Measurements from ENCODE around the gene ANXA7.

GRCh38 chr10:73333202-73333601, 80.7 kb downstream of the ANXA7 start:
- TF ChIP-seq CTCF (IDR thresholded peaks at IDR 0.05) (no peak), POLR2AphosphoS5 (IDR thresholded peaks at IDR 0.05; ENCODE audit: insufficient read depth in 1 of 2, low read depth in 1 of 2) (no peak), POLR2A (IDR thresholded peaks at IDR 0.05) (no peak)
